ENCODE results near the gene SIN3A.
"Not testable (repeated sequence)": the region's sequence is repeated elsewhere in the genome, so short reads cannot be mapped to it uniquely, and the experiment has no call there.

Gene SIN3A

DNA sequence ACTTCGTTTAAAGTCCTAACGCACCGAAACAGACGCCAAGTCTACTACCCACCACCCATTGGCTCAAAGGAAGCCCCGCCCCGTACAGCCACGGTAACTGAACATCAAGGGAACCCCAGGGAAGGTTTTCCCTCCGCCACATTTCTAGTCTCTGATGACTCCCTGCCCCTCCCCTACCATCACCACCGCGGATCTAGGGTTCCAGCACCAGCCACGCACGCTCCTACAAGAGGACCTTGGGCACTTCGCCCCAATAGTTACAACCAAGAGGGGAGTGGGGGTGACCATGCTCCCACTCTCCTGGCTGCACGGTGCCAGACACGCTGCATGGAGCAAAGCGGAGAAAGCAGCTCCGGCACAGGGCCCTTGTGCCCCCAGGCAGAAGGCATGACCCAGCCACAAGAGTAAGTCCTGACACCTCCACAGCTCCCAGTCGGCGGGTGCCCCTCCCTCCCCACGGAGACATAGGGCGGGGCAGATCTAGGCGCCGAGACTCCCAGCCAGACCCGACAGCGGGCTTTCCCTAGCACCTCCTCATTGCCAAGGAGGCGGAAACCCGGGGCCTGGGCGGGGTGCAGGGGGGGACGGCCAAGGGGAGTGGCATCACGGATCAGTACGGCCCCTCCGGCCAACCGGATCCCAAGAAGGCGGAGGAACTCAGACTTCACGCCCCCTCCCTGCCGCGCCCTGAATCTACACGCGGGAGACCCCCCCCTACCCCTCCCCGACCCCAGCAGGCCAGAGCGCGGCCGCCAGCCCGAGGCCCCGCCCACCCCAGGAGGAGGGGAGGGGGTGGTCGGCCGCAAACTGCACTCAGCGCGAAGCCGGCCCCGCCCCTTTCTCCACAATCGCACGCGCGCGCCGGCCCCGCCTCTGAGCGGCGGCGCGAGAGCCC lies 936 bp downstream of the SIN3A start:
- peak; percentile 95 for DNase-seq (ENCODE audit: low read depth in 2 of 2)

DNA sequence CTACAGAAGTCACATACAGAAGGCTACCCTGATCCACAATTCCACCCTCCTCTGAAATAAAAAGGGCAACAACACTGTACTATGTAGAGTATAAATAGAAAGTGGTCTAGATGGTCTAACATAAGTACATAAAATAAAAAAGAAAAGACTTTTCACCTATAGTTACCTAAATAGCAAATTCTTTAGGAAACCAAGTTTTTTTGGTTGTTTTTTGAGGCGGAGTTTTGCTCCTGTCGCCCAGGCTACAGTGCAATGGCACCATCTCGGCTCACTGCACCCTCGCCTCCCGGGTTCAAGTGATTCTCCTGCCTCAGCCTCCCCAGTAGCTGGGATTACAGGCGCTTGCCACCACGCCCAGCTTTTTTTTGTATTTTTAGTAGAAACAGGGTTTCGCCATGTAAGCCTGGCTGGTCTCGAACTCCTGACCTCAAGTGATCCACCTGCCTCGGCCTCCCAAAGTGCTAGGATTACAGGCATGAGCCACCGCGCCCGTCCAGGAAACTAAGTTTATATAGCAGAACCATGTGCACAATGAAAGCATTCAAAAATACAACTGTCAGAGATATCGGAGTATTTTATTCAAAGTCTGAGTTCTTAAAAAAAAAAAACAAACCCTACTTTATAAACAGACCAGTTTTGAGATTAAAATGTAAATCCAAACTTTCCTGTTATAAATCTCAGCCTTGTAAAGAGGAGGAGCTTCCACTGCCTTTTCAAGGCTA lies 1.7 kb downstream of the SIN3A start:
- no peak for DNase-seq (ENCODE audit: low read depth in 2 of 2)

DNA sequence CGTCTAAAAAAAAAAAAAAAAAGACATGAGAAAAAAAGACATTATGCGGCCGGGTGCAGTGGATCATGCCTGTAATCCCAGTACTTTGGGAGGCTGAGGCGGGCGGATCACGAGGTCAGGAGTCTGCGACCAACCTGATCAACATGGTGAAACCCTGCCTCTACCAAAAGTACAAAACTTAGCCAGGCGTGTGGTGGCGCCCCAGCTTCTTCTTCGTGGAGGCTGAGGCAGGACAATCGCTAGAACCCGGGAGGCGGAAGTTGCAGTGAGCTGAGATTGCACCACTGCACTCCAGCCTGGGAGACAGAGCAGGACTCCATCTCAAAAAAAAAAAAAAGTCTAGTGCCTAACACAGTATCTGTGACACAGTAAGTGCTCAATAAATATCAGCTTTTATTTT lies 3.3 kb downstream of the SIN3A start:
- DNase-seq (ENCODE audit: low read depth in 2 of 2): not testable (repeated sequence)

DNA sequence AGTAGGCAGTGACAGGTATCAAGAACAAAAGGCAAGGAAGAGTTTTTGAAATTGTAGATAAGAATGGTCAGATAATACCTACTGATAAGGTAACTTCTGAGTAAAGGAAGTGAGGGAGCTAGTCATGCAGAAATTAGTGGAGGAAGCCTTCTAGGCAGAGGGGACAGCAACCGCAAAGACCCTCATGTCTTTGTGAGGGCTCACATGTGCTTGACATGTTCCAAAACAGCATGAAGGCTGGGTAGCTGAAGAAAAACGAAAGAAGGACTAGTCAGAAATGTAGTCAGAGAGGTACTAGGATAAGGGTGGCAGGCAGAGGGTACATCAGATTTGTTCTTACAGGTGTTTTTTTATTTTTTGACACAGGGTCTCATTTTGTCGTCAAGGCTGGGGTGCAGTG lies 5.3 kb downstream of the SIN3A start:
- DNase-seq (ENCODE audit: low read depth in 2 of 2): no peak

DNA sequence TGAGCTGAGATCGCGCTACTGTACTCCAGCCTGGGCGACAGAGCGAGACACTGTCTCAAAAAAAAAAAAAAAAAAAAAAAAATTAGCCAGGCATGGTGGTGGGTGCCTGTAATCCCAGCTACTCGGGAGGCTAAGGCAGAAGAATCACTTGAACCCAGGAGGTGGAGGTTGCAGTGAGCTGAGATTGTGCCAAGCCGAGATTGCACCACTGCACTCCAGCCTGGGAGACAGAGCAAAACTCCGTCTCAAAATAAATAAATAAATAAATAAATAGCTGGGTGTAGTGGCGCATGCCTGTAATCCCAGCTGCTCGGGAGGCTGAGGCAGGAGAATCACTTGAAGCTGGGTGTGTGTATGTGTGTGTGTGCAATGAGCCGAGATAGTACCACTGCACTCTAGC lies 6.2 kb downstream of the SIN3A start:
- DNase-seq (ENCODE audit: low read depth in 2 of 2): not testable (repeated sequence)

GRCh38 chr15:75443972-75444453 lies 7.5 kb downstream of the SIN3A start:
- DNase-seq (ENCODE audit: low read depth in 2 of 2): not testable (repeated sequence)

DNA sequence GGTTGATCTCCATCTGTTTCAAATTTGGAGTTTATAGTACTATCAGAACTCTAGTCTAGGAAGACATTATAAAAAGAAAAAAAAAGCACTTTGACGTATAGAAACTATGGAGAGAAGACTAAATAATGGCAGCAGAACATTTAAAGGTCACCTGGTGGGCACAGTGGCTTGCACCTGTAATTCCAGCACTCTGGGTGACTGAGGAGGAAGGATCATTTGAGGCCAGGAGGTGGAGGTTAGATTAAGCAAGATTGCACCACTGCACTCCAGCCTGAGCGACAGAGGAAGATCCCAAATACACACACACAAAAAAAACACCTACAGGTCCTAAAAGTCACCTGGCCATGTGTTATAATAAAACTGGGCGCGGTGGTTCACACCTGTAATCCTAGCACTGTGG lies 13.8 kb downstream of the SIN3A start:
- DNase-seq (ENCODE audit: low read depth in 2 of 2): no peak

DNA sequence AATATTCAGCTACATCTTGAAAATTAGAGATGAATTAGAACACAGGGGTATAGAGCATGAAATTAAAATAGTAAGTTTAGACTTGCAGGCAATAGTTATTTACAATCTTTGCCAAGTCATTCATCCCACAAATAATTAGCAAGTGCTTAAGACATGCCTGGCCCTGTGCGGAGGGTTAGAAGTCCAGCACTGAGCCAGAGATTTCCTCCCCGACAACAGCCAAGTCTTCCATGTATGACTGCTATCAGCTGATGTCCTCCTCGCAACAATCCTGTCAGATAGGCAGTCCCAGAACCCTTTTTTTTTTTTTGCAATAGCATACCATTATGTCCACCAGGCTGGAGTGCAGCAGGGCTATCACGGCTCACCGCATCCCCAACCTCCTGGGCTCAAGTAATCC lies 14.6 kb downstream of the SIN3A start:
- DNase-seq (ENCODE audit: low read depth in 2 of 2): no peak

GRCh38 chr15:75431682-75432081 lies 19.8 kb downstream of the SIN3A start:
- no peak for DNase-seq (ENCODE audit: low read depth in 2 of 2)

- DNase-seq (ENCODE audit: low read depth in 2 of 2): no peak
Measured at GRCh38 chr15:75431270-75431669, 20.2 kb downstream of the SIN3A start.

GRCh38 chr15:75430259-75430658 lies 21.2 kb downstream of the SIN3A start:
- DNase-seq (ENCODE audit: low read depth in 2 of 2): no peak

GRCh38 chr15:75428152-75428551 lies 23.3 kb downstream of the SIN3A start:
- DNase-seq (ENCODE audit: low read depth in 2 of 2): no peak

DNA sequence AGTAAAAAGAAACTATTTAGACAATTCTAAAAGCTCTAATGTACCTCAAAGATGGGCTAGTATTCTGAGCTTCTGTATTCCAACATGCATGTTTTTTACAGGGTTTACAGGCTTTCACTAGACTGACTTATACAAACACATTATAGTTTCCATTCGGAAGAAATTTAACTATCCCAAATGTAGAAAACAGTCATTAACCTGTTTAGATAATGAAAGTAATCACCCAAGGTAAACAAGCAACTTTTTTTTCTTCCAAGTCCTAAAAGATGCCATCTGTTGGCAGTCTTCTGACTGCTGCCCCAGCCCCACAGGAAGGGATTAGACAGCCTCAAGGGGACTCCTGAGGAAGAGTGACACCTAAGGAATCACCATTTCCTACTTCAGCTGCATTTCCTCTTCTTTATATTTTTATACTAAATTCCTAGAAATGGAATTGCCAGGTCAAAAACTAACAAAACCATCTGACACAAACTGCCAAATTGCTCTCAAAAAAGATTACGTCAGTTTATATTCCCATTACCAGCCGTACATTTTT lies 25.5 kb downstream of the SIN3A start:
- no peak for DNase-seq (ENCODE audit: low read depth in 2 of 2)

- DNase-seq (ENCODE audit: low read depth in 2 of 2): no peak
Measured at GRCh38 chr15:75422554-75422953, 28.9 kb downstream of the SIN3A start.

- no peak for DNase-seq (ENCODE audit: low read depth in 2 of 2)
Measured at GRCh38 chr15:75420698-75421097, 30.8 kb downstream of the SIN3A start.

- no peak for DNase-seq (ENCODE audit: low read depth in 2 of 2)
Measured at GRCh38 chr15:75416584-75416983, 34.9 kb downstream of the SIN3A start.

DNA sequence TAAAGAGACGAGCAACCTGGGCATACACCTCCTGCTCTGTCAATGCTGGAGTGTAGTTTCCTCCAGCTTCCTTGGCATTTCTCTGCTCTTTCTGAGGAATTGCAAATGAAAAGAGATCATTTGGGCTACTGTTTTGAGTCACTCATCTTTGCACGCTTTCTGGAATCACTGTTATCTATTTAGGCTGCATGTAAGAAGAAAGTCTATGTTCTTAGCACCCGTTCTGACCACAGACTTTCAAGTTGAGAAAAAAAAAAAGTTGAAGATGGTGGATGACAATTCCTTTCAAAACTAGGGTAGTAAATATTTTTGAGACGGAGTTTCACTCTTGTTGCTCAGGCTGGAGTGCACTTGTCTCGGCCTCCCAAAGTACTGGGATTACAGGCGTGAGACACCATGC lies 41.3 kb downstream of the SIN3A start:
- no peak for DNase-seq (ENCODE audit: low read depth in 2 of 2)

DNA sequence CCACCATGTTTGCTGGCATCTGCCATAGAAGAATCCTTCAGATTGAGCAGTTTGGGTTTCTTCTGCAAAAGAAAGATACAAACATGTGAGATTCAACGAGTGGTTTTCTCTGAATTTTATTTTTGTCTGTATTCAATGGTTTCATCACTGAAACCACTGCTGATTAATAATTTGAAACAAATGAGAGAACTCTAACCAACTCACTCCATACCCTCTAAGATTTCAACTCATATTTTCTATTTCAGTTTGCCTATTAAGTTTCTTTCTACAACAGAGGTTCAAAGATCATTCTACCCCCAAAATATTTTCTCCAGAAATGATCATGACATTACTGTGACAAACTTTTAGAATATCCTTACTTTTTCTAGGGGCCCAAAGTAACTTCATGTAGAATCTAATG lies 44.4 kb downstream of the SIN3A start:
- no peak for DNase-seq (ENCODE audit: low read depth in 2 of 2)

DNA sequence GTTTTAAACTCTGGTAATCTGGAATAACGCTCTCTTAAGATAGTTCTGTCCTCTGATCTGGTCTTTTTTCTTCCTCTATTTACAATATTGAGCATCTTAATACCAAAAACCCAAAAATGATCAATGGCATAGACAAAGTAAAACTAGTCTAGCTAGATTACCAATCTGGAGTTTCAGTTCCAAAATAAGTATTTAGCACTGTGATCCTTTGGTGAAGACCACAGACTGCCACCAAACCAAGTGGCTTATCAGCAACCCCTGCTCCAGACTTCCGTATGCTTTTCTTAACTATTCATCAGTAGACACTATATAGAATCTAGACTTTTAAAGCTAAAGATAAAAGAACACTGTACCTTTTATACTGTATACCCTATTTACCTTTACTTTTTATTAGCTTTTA lies 47.6 kb downstream of the SIN3A start:
- no peak for DNase-seq (ENCODE audit: low read depth in 2 of 2)

GRCh38 chr15:75397494-75397893 lies 54.0 kb downstream of the SIN3A start:
- DNase-seq (ENCODE audit: low read depth in 2 of 2): no peak

- DNase-seq (ENCODE audit: low read depth in 2 of 2): no peak
Measured at GRCh38 chr15:75389791-75390382, 61.6 kb downstream of the SIN3A start.

- DNase-seq (ENCODE audit: low read depth in 2 of 2): not testable (repeated sequence)
Measured at GRCh38 chr15:75383986-75384385, 67.5 kb downstream of the SIN3A start.
